Measurements from ENCODE around the gene KIF4B.

Gene KIF4B

DNA sequence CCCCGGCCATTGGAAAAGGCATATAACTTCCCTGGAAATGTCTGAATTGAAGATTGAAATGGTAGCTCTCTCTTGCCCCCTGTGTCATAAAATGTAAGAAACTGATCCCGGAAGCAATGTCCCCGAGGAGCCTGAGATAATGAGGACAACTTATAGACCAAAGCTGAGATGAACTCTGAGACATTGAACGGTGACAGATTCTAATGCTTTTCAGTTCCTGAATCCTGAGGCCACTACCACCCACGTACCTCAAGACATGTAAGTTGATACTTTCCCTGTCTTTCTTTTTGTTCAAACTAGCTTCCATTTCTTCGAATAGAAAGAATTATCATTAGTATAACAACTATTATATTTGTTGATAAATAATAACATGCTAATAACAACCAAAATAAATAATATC is 51.0 kb downstream of the KIF4B start:
- DNase-seq, result no peak

DNA sequence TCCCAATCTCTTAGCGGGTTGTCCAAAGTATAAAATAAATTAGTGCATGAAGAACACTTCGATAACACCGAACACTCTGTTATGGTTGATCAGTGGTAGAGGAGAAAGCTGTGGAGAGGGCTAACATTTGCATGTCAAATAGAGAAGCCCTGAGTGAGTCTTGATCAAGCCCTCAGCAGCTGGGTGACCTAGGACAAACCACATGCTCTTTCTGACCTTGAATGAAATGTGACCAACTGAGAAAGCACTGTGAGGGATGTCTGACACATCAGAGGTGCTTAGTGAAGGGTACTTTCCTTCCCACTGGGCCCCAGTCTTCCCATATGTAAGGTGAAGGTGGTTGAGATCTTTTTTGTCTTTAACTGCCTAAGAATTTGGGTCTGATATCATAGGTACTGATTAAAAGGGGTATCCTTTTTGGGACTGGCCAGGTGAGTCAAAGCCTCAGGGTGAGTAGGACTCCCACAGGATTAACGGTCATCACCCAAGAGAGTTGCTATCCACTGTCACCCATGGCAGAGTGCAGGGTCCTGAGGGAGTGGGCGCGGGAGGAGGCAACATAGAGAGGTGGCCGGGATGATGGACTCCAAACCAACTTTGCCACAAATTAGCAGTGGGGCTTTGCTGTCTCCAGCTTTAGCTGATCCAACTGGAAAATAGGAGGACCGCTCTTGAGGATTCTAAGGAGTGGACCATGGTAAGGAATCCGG is 53.5 kb downstream of the KIF4B start:
- DNase-seq, result no peak

Data from cortex of kidney (tissue), 1 donor.